HG03457 (cell line): ENCODE measurements around the gene C10orf95.
"Not testable (repeated sequence)": the region's sequence is repeated elsewhere in the genome, so short reads cannot be mapped to it uniquely, and the experiment has no call there.

Experiments
- ATAC-seq: cut with Tn5 transposase; IDR thresholded peaks from one replicate; pipeline ENCODE4 v1.9.1; 2021; ENCODE audit warnings: moderate number of reproducible peaks; ENCODE audit not compliant: unreplicated experiment

C10orf95 gene

DNA sequence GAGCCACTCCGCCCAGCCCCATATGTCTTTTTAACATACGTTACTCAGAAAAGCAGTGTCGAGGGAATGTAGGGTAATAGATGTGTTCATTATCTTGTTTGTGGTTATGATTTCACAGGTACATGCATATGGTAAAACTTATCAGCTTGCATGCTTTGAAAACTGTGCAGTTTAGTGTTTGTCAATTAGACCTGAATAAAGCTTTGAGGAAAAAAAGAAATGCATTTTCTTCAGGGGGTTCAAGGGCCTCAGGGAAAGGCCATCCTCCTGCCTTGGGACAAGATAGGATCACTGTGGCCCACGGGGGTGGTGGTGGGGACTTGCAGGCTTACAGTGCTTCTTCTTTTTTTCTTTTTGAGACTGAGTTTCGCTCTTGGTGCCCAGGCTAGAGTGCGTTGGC is 16.0 kb upstream of the C10orf95 start:
- no peak for ATAC-seq

DNA sequence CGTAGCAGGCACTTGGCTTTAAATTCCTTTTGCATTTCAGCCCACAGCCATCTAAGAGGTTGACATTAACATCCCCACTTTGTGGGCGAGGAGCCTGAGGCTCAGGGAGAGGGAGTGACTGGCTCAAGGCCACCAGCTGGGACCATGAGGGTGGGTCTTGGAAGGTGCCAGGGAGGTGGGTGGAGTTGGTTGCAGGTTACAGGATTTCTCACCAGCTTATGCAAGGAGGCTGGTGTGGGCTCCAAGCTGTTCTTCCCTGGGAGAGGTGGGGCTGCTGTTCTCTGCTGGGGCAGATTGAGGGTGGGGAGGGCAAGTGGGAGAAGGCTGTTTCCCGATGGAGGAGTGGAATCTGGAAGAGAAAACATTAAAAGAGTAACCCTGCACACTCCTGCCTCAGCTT is 14.1 kb upstream of the C10orf95 start:
- ATAC-seq: no peak

DNA sequence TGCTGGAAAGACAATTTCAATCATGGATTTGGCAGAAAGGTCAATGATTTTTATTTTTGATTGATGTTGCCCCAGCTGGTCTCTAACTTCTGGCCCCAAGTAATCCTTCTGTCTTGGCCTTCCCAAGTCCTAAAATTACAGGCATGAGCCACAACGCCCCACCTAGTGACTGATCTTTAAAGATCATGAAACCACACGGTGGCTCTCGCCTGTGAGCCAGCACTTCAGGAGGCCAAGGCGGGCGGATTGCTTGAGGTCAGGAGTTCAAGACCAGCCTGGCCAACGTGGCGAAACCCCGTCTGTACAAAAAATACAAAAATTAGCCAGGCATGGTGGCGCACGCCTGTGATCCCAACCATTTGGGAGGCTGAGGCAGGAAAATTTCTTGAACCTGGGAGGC is 12.6 kb upstream of the C10orf95 start:
- no peak for ATAC-seq

DNA sequence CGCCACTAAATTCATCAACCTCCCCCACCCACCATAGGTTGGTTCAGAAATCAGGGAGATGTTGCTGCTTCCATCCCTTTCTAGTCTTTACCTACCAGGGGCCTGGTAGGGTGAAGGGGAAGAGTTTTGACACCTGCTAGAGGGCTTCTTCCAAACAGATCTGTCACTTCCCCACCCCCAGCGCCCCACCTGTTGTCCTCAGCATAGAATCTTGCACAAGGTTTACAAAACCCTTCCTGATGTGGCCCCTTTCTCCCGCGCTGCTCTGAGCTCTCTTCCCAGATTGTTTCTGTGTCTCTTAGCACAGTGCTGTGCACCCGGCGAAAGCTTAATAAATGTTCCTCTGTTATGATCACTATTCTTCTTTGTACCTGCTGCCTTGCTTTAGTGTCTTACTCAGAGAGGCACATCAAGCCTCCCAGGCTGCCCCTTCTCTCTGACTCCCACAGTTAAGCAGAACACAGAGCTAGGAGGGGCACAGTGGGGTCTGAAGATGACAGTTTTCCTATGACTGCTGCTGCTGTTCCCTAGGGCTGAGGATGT is 11.2 kb upstream of the C10orf95 start:
- ATAC-seq: no peak

DNA sequence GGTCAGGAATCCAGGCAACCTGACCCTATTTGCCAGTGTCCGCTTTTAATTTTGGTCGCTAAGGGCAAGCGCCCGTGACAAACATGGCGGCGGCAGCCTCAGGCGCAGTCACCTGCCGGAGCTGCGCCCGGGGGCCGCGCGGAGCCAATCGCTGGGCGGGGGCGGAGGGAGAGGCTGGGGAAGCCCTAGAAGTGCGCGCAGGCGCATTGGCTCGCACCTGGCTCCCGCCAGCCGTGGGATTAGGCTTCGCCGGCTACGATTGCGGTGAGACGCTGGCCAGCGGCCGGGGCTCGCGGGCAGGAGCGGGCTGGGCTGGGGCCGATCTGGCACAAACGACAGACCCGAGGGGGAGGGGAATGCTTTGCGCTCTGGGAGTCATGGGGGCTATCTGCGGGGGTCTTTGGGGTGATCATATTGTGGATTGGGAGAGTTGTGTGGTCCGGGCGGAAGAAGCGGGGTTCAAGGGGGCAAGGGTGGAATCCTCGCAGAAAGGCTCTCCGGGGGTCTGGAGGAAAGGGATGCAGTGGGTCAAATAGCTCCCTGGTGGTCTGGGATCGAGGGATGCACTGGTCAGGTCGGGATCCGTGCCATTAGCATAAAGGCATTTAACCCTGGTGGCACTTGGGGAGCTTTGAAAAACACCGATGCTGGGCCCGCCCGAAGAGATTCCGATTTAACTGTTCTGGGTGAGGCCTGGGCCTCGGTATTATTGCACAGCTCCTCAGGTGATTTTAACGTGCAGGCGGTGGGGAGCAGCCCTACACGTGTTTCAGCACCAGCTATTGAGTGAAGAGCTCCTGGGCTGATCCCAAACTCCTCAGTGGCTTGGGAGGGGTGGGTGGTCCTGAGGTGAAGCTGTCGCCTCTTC is 10.1 kb upstream of the C10orf95 start:
- peak; percentile 68 for ATAC-seq

DNA sequence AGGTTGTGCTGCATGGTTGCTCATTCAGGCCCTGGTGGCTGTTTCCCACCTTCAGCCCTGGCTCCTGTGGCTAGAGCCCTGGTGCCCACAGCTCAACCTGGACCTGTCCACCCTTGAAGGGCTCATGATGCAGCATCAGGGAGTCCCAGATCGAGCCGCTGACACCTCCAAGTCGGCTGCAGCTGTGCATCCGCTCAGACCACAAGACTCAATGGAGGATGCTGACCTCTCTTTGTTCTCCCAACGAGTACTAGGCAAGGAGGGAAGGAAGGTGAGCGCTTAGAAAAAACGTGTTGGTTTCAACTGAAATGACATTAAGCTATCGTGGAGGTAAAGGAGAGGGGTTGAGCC is 9.5 kb upstream of the C10orf95 start:
- peak; percentile 18 for ATAC-seq

DNA sequence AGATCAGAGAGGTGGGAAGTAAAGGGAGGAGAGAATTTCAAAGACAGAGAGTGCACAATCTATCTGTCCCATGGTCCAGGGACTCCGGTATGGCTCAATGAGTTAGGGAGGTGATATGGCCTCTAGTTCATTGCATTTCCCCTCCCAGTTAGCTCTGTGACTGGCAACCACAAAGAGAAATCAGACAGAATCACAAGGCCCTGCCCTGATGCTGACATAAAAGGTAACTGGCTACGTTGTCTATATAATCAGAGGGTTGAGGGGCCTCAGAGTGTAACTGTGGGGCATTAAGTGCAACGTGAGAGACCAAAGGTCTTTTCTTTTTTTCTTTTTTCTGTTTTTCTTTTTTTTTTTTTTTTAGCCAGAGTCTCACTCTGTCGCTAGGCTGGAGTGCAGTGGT is 7.3 kb upstream of the C10orf95 start:
- no peak for ATAC-seq

DNA sequence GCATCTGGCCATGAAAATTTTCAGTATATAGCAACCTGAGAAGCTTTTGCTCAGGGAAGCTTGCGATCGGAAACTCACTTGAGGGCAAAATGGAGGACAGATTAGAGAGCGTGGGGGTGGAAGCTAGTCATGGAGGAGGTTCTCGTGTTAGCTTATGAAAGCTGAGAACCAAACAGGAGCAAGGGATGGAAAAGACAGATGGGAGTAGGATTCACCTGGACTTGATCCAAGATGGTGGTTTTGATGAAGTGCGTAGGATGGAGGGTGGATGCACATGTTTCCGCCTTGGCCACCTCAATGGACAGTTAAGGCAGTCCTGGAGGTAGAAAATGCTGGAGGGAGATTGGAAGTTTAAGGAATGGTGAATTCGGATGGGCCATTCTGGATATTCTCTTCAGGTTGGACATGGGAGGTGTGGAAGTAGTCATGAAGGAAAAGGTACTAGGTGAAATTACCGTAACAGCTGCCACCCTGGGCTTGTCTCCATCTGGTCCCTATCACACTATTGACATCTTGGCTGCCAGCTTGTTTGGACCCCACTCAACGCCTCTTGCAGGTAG is 6.3 kb upstream of the C10orf95 start:
- no peak for ATAC-seq

DNA sequence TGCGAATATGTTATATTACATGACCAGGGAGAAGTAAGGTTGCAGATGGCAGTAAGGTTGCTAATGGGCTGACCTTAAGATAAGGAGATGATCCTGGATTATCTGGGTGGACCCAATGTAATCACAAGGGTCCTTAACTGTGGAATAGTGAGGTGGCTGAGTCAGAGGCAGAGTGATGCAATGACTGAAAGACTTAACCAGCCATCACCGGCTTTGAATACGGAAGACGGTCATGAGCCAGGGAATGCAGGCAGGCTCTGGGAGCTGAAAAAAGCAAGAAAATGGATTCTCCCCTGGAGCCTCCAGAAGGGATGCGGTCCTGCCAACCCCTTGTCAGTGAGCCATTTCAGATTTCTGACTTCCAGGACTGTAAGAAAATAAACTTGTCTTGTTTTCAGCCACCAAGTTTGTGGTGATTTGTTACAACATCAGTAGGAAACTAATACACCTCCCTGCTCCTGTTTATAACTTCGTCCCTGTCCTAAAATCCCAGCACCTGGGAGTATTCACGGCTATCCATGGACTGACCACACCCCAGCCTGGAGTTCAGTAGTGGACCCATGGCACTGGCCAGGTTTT is 4.6 kb upstream of the C10orf95 start:
- ATAC-seq: no peak

DNA sequence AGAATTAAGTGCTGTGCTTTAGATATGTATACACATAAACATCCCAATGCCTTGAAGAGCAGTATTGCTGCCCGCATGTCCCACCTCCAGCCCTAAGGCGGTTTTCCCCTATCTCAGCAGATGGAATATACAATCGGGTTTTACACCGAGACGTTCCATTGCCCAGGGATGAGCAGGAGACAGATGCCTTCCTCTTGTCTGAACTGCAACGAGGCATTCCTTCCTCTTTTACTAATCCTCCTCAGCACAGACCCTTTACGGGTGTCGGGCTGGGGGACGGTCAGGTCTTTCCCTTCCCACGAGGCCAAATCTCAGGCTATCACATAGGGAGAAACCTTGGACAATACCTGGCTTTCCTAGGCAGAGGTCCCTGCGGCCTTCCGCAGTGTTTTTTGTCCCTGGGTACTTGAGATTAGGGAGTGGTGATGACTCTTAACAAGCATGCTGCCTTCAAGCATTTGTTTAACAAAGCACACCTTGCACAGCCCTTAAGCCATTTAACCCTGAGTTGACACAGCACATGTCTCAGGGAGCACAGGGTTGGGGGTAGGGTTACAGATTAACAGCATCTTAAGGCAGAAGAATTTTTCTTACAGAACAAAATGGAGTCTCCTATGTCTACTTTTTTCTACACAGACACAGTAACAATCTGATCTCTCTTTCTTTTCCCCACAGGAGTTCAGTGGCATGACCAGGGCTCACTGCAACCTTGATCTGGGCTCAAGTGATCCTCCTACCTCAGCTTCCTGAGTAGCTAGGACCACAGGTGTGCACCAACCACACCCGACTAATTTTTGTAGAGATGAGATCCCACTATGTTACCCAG is 3.5 kb upstream of the C10orf95 start:
- ATAC-seq: not testable (repeated sequence)

DNA sequence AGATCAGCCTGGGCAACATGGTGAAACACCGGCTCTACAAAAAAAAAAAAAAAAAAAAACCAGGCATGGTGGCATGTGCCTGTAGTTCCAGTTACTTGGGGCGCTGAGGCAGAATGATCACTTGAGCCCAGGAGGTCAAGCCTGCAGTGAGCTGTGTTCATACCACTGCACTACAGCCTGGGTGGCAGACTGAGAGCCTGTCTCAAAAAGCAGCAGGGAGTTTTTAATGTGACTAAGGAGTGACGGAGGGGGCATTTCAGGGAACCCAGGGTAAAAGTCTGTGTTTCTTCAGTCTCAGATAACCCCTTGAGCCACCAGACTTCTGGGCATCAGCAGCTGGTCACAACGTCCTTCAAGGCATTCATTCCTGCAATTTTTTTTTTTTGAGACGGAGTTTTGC is 2.2 kb upstream of the C10orf95 start:
- ATAC-seq: no peak

DNA sequence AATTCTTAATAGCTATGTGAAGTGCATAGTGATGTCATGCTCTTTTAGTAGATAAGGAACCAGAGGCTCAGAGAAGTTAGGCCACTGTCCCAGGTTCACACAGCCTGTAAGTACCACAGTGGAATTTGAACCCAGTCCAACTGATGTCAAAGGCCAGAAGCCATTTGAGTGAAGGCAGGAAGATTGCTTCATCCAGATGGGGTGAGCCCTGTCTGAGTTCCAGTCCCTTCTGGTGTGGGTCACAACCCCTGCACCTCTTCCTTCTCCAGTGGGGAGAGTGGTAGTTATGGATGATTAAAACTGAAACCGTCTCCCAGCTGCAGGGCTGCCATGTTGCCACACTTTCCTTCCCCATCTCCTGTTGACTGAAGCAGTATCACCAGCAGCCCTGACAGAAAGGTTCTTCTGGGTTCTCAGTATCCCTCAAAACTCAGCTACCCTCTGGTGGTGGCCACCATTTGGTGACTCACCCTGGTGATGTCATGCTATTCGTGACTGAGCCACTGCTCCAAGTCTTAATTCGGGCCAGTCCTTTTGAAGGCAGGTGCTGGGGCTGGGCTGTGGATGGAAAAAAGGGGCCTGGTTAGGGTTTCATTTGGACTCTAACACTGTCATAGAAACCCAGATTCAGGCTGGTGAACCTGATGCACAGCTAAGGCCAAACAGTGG is 1.5 kb upstream of the C10orf95 start:
- no peak for ATAC-seq

DNA sequence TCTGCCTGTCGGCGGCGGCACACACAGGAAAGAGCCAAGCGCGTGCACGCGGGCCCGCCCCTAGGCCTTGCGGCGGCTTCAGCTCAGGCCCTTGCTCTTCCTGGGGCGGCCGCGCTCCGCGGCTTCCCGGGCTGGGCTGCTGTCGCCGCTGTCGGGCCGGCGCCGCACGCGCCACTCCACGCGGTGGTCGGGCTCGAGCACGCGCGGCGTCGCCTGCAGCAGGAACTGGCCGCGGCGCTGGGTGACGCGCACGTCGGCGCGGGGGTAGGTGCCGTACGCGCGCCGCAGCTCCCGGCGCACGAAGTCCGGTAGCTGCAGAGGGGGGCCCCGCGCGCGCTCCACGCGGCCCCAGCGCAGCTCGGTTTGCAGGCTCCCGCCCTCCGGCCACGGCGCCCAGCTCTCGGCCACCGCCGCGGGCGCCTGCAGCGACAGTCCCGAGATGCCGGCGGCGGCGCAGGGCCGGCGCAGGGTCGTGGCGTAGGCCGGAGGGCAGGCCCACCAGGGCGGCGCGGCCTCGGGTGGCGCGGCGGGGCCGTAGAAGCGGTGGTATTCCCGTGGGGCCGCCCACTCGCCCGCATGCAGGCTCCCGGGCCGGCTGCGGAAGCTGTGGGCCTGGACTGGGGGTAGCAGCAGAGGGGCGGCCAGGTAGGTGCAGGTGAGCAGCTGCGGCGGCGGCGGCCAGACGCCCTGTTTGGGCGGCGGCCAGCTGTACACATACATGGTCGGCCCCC is 804 bp downstream of the C10orf95 start:
- peak; percentile 50 for ATAC-seq

DNA sequence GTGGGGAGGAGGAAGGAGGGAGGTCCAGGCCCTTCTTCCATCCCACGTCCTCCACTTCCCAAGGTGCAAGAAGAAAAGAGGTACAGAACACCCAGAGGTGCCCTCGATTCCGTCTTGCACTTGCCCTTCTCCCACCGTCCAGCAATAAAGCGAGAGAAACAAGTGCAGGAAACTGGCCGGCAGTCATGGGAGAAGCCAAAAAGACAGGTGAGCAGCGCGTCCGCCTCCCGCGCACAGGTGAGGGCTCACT is 1.3 kb downstream of the C10orf95 start:
- peak; percentile 15 for ATAC-seq

DNA sequence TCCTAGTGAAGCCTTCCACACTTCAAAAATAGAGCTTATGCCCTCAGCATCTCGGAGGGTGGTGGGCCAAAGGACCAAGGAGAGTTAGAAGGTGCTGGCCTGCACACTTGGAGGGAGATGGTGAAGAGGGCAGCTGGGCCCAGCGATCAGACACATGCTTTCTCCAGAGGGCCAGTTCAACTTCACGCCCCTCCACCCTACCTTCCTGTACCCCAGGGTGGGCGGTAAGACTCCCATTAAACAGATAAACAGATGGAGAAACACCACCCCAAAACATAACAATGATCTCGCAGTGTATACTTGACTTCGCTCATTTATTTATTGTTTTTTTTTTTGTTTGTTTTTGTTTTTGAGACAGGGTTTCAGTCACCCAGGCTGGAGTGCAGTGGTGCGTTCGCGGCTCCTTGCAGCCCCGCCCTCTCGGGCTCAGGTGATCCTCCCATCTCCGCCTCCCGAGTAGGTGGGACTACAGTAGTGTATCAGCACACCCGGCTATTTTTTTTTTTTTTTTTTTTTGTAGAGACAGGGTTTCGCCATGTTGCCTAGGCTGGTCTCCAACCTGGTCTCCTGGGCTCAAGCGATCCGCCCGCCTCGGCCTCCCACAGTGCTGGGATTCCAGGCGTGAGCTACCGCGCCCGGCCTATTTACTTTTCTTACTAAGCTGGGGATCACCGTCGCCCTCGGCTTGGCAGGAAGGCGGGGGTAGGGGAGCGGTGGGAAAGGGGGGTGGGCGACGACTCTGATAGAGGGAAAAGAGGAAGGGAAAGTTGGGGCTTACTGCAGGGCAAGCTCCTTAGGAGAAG is 1.8 kb downstream of the C10orf95 start:
- no peak for ATAC-seq

DNA sequence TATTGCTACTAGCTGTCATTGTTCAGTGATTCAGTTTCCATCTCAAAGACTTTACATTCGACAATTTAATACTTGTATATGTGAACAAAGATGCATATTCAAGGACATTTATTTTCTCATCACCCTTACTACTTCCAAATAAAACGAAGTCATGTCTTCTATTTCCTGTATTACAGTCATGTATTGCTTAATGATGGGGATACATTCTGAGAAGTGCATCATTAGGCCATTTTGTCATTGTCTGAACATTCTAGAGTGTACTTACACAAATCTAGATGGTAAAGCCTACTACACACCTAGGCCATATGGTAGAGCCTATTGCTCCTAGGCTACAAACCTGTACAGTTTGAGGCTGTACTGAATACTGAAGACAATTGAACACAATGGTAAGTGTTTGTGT is 6.5 kb downstream of the C10orf95 start:
- ATAC-seq: no peak

DNA sequence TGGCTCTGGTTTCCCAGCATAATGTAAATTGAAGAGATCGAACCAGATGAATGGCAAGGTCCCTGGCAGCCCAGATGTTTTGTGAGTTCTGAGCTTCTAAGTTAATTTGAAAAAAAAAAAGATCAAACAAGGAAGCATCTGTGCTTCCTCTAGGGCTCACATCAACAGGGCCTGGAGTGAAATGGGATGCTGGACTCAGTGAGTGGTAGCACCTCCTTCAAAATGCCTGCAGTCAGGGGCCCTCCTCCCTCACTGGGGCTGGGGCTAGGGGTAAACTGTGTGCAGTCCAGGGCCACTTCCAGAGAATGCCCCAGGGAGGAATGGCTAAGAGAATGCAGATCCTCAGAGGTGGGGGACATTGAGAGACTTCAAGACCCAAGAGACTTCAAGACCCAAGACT is 13.0 kb downstream of the C10orf95 start:
- no peak for ATAC-seq

DNA sequence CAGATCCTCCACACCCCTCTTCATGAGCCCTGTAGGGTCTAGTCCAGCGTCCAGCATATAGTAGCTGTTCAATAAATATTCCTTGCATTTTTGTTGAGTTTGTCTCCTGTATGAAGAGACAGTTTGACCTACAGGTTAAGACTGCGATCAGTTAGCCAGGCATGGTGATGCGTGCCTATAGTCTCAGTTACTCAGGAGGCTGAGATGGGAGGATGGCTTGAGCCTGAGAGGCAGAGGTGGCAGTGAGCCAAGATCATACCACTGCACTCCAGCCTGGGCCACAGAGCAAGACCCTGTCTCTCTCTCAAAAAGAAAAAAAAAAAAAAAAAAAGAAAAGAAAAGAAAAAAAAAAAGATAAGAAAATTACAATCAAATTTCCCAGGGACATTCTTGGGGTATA is 13.8 kb downstream of the C10orf95 start:
- ATAC-seq: no peak

DNA sequence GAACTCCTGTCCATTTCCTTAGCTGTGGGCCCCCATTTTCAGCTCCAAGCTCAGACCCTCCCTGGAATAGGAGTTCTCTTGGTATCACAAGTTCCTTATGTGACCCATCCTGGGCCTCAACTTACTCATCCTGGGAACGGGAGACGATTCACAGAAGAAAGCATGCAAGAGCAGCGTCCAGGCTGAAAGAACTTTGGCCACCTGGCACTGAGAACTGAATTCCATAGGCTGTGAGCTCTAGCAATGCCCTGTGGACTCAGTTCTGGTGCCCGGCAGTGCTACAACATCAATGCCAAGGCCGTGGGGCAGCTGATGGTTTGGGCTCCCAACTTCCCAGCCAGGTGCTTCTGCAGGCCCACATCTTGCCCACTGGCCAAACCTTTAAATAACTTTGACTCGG is 15.0 kb downstream of the C10orf95 start:
- ATAC-seq: no peak
